K562 (cell line): ENCODE measurements around the gene PRRT1. TPM values are rescaled to one million over a fixed set of nuclear protein-coding genes. Genes with fewer than 3 reads are reported as not detected.

Experiments used
- ADNP ChIP-seq: fragments of 200-800 bp; sonication (Bioruptor generic); IDR thresholded peaks from 2 replicates; pipeline ENCODE4 v1.6.1; 2016; ENCODE audit warnings: missing genetic modification characterization, missing compliant biosample characterization
- EP400 ChIP-seq: fragments of 450-650 bp; IDR thresholded peaks from 2 replicates; pipeline ENCODE4 v1.6.1; 2017; ENCODE audit warnings: antibody characterized with exemption, mild to moderate bottlenecking, moderate library complexity
- FOXK1 ChIP-seq: sonication (generic); formaldehyde crosslinking; IDR thresholded peaks from 2 replicates; pipeline ENCODE4 v1.8.0; 2022; ENCODE audit warnings: missing genetic modification reagents, mild to moderate bottlenecking, borderline replicate concordance
- GABPA ChIP-seq: fragments of 200-800 bp; sonication (Bioruptor generic); conservative IDR thresholded peaks from 2 replicates; pipeline ENCODE4 v1.6.1; 2016; ENCODE audit warnings: low read depth, missing genetic modification characterization, missing compliant biosample characterization
- JUN ChIP-seq, 2 experiments: sonication (generic) in 1 of 2; formaldehyde crosslinking in 1 of 2; IDR thresholded peaks; 2 replicates each; pipeline versions ENCODE4 v1.6.1 to v1.8.0; 2012 to 2022; ENCODE audit warnings: borderline replicate concordance in 2 of 2, mild to moderate bottlenecking in 2 of 2, improper control_type of control experiment in 1 of 2, low read depth in 1 of 2, low read length in 1 of 2, missing genetic modification reagents in 1 of 2
- SMAD1 ChIP-seq: fragments of 150-350 bp; IDR thresholded peaks from 2 replicates; pipeline ENCODE4 v1.6.1; 2014; ENCODE audit warnings: low read length, low read depth; ENCODE audit not compliant: partially characterized antibody
- SREBF1 ChIP-seq: fragments of 150-350 bp; IDR thresholded peaks from 2 replicates; pipeline ENCODE4 v1.6.1; 2014; ENCODE audit warnings: antibody characterized with exemption, low read depth, low read length, borderline replicate concordance
- TSC22D4 ChIP-seq: fragments of 450-650 bp; IDR thresholded peaks from 2 replicates; pipeline ENCODE4 v1.6.1; 2016; ENCODE audit warnings: missing genetic modification characterization, missing biosample characterization, control low read depth
- ZBTB7A ChIP-seq: IDR thresholded peaks from 2 replicates; pipeline ENCODE4 v1.6.1; 2011; ENCODE audit warnings: low read depth, mild to moderate bottlenecking, low read length, moderate library complexity, borderline replicate concordance; ENCODE audit not compliant: control insufficient read depth
- ZNF184 ChIP-seq: sonication (generic); formaldehyde crosslinking; IDR thresholded peaks from 2 replicates; pipeline ENCODE4 v1.5.0; 2020; ENCODE audit warnings: missing genetic modification reagents
- ZNF23 ChIP-seq: fragments of 250-450 bp; sonication (Bioruptor Pico); IDR thresholded peaks from 2 replicates; pipeline ENCODE4 v1.4.0; 2020; ENCODE audit warnings: mild to moderate bottlenecking
- ZNF589 ChIP-seq: fragments of 200-800 bp; sonication (Bioruptor generic); IDR thresholded peaks from 2 replicates; pipeline ENCODE4 v1.6.1; 2016; ENCODE audit warnings: low read depth, missing genetic modification characterization, missing compliant biosample characterization
- polyA plus RNA-seq, 8 experiments: library from polyadenylated mRNA; depleted of rRNA in 4 of 8; stranded (reverse) in 5 of 8; unstranded in 3 of 8; fragments of >200 nt; fragmentation: Nextera tagmentation in 2 of 8; fragmentation: Illumina TruSeq in 1 of 8; extraction: Ambion mirVana in 2 of 8; extraction: Trizol in 1 of 8; gene quantifications; 2 replicates each; pipeline versions ENCODE4 v1.2.1 to v1.2.3, GENCODE V29; 2011 to 2014; ENCODE audit warnings: inconsistent platforms in 1 of 8, missing spikeins in 1 of 8
- total RNA-seq, 7 experiments: library from RNA; depleted of rRNA in 6 of 7; stranded (reverse); fragments of >200 nt in 6 of 7; fragmentation: Illumina TruSeq in 2 of 7; extraction: Trizol in 2 of 7; gene quantifications; 2 replicates each; pipeline versions ENCODE4 v1.2.1 to v1.2.3, GENCODE V29; 2011 to 2021; ENCODE audit warnings: low replicate concordance in 1 of 7
- TF ChIP-seq, protein P1 (sequence below): fragments of 450-650 bp; IDR thresholded peaks from 2 replicates; pipeline ENCODE4 v1.6.1; 2017; ENCODE audit warnings: antibody characterized with exemption, mild to moderate bottlenecking
- TF ChIP-seq, protein P2 (sequence below): fragments of 250-450 bp; sonication (Bioruptor Pico); IDR thresholded peaks from 2 replicates; pipeline ENCODE4 v1.5.0; 2020; ENCODE audit warnings: mild to moderate bottlenecking
- TF ChIP-seq, protein P3 (sequence below): fragments of 250-450 bp; sonication (Bioruptor Pico); IDR thresholded peaks from 2 replicates; pipeline ENCODE4 v1.8.0; 2021; ENCODE audit warnings: borderline replicate concordance, mild to moderate bottlenecking, moderate library complexity; ENCODE audit not compliant: poor library complexity, severe bottlenecking
- TF ChIP-seq, protein P4 (sequence below): fragments of 450-650 bp; conservative IDR thresholded peaks from 2 replicates; pipeline ENCODE4 v1.6.1; 2016; ENCODE audit warnings: missing genetic modification characterization, low read depth, mild to moderate bottlenecking, missing compliant biosample characterization, moderate library complexity
- TF ChIP-seq, protein P5 (sequence below): sonication (generic); formaldehyde crosslinking; IDR thresholded peaks from 2 replicates; pipeline ENCODE4 v1.4.0; 2020; ENCODE audit warnings: mild to moderate bottlenecking, missing genetic modification reagents

PRRT1 gene
- total and polyA plus RNA-seq, 9 of the 15 experiments (the other 6 are each of a cell fraction or from before 2014, with no cell fraction given), result 0.14 to 3.5 (median 0.41) TPM

DNA sequence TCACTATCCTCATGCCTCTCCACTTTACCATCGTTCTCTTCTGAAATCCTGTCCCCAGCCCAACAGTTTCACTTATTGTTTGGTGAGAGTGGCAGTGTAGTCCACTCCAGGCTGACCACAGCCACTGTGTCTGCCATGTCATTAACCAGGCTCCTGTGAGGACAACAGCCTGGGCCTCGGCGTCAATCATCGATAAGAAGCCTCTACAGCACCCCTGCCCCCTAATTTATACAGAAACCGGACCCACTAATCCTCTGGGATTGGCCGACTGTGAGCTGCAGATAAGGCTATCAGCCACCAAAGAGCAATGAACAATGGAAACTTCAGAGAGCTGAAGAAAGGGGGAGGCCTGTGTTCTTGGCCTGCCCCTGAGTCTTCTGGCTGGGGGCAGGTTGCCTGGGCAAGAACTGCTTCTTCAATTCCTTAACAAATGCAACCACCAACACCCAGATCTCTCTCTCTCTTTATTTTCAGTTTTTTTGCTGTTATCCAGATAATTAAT lies 16.1 kb upstream of the PRRT1 start (continued):
- TF ChIP-seq, protein P1, sequence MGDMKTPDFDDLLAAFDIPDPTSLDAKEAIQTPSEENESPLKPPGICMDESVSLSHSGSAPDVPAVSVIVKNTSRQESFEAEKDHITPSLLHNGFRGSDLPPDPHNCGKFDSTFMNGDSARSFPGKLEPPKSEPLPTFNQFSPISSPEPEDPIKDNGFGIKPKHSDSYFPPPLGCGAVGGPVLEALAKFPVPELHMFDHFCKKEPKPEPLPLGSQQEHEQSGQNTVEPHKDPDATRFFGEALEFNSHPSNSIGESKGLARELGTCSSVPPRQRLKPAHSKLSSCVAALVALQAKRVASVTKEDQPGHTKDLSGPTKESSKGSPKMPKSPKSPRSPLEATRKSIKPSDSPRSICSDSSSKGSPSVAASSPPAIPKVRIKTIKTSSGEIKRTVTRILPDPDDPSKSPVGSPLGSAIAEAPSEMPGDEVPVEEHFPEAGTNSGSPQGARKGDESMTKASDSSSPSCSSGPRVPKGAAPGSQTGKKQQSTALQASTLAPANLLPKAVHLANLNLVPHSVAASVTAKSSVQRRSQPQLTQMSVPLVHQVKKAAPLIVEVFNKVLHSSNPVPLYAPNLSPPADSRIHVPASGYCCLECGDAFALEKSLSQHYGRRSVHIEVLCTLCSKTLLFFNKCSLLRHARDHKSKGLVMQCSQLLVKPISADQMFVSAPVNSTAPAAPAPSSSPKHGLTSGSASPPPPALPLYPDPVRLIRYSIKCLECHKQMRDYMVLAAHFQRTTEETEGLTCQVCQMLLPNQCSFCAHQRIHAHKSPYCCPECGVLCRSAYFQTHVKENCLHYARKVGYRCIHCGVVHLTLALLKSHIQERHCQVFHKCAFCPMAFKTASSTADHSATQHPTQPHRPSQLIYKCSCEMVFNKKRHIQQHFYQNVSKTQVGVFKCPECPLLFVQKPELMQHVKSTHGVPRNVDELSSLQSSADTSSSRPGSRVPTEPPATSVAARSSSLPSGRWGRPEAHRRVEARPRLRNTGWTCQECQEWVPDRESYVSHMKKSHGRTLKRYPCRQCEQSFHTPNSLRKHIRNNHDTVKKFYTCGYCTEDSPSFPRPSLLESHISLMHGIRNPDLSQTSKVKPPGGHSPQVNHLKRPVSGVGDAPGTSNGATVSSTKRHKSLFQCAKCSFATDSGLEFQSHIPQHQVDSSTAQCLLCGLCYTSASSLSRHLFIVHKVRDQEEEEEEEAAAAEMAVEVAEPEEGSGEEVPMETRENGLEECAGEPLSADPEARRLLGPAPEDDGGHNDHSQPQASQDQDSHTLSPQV, result peak; percentile 96
- TF ChIP-seq, protein P2, sequence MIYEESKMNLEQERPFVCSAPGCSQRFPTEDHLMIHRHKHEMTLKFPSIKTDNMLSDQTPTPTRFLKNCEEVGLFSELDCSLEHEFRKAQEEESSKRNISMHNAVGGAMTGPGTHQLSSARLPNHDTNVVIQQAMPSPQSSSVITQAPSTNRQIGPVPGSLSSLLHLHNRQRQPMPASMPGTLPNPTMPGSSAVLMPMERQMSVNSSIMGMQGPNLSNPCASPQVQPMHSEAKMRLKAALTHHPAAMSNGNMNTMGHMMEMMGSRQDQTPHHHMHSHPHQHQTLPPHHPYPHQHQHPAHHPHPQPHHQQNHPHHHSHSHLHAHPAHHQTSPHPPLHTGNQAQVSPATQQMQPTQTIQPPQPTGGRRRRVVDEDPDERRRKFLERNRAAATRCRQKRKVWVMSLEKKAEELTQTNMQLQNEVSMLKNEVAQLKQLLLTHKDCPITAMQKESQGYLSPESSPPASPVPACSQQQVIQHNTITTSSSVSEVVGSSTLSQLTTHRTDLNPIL, result no peak
- TF ChIP-seq ZBTB7A (peak; percentile 64; the same call in 1 of the 2 replicates), JUN (IDR thresholded peaks at IDR 0.05; ENCODE audit: borderline replicate concordance, low read depth, low read length) (no peak), JUN (CRISPR knock-in tag; IDR thresholded peaks at IDR 0.05; ENCODE audit: borderline replicate concordance) (no peak), ADNP (tag) (no peak; the same call in 1 of the 2 replicates), TSC22D4 (tag) (no peak), SREBF1 (no peak), ZNF589 (CRISPR knock-in tag) (peak; percentile 92; the same call in 1 of the 2 replicates), ZNF23 (CRISPR knock-in tag) (no peak; the same call in 1 of the 2 replicates), SMAD1 (peak; percentile 81), GABPA (tag) (peak; percentile 50), ZNF184 (CRISPR knock-in tag) (no peak), FOXK1 (CRISPR knock-in tag) (no peak), EP400 (peak; percentile 51; the same call in 1 of the 2 replicates)
- TF ChIP-seq, protein P3, sequence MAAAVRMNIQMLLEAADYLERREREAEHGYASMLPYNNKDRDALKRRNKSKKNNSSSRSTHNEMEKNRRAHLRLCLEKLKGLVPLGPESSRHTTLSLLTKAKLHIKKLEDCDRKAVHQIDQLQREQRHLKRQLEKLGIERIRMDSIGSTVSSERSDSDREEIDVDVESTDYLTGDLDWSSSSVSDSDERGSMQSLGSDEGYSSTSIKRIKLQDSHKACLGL (CRISPR knock-in tag), result no peak
- TF ChIP-seq, protein P4, sequence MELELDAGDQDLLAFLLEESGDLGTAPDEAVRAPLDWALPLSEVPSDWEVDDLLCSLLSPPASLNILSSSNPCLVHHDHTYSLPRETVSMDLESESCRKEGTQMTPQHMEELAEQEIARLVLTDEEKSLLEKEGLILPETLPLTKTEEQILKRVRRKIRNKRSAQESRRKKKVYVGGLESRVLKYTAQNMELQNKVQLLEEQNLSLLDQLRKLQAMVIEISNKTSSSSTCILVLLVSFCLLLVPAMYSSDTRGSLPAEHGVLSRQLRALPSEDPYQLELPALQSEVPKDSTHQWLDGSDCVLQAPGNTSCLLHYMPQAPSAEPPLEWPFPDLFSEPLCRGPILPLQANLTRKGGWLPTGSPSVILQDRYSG (tag), result peak; percentile 87; the same call in 1 of the 2 replicates
- TF ChIP-seq, protein P5, sequence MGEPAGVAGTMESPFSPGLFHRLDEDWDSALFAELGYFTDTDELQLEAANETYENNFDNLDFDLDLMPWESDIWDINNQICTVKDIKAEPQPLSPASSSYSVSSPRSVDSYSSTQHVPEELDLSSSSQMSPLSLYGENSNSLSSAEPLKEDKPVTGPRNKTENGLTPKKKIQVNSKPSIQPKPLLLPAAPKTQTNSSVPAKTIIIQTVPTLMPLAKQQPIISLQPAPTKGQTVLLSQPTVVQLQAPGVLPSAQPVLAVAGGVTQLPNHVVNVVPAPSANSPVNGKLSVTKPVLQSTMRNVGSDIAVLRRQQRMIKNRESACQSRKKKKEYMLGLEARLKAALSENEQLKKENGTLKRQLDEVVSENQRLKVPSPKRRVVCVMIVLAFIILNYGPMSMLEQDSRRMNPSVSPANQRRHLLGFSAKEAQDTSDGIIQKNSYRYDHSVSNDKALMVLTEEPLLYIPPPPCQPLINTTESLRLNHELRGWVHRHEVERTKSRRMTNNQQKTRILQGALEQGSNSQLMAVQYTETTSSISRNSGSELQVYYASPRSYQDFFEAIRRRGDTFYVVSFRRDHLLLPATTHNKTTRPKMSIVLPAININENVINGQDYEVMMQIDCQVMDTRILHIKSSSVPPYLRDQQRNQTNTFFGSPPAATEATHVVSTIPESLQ (CRISPR knock-in tag), result no peak
